HG03558 (cell line): Measurements from ENCODE around the gene ANAPC16.

Experiments used
- ATAC-seq: cut with Tn5 transposase; IDR thresholded peaks from one replicate; pipeline ENCODE4 v1.9.1; 2021; ENCODE audit warnings: moderate number of reproducible peaks; ENCODE audit not compliant: unreplicated experiment; ENCODE audit errors: extremely low read depth

The ANAPC16 gene

DNA sequence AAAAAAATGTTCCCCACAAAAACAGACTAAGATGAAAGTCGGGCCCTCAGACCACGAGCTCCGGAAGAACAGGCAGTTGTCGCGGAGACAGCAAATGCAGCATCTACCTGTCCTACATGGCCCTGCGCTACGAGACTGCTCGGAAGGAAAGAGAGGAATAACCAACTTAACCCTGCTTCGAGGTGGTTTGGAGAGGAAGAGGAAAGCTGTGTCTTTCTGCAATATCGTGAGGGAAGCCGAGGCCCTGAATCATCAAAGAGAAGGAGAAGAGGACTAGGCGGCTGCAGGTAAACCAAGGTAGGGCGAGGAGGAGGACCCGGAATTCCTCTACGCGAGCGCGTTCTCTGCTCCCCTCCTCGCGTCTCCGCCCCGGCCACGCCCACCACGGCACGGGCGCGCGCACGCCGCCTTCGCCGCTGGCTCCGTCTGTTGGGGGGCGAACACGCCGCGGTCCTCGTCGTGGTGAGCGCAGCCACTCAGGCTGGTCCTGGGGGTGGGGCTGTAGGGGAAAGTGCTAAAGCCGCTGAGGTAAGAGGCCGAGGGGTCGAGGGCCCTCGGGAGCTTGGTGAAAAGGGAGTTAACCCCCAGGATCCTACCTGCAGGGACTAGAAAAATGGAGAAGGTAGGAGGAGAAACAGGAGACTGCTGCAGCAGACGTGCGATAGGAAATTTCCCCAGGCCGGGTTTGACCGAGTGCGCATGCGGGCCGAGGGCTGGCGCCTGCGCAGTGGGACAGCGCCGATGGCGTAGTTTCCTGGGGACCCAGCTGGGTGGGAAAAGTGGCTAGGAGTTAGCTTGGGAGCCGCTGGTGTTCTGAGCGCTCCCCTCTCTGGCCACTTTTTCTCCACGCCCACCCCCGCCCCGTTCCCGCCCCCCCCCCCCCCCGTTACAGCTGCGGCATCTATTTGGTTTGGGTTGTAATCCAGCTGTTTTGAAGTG, at the start of gene ANAPC16, which contains the start of gene ASCC1:
ANAPC16 (plus strand) TSS at position 402 of the 939 bp plus-strand sequence. CDS start 7,903 bp downstream, outside the sequence.
ASCC1 (minus strand) TSS at position 666 of the 939 bp plus-strand sequence. CDS start 2,978 bp downstream, outside the sequence.
- no peak for ATAC-seq

GRCh38 chr10:72167118-72167517, 48.7 kb upstream of the ANAPC16 start:
- ATAC-seq = no peak

DNA sequence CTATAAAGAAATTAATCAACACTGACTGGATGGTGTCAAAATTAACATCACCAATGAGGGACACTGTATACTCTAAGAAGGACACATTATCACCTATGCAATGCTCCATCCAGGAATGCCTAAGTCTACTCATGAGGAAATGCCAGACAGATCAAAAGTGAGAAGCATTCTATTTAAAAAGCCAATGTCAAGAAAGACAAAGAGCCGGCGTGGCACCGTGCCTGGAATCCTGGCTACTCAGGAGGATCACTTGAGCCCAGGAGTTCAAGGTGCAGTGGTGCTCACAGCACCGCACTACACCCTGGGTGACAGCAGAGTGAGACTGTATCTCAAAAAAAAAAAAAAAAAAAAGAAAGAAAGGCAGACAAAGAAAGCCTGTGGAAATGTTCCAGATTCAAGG, 45.5 kb upstream of the ANAPC16 start:
- ATAC-seq = no peak

DNA sequence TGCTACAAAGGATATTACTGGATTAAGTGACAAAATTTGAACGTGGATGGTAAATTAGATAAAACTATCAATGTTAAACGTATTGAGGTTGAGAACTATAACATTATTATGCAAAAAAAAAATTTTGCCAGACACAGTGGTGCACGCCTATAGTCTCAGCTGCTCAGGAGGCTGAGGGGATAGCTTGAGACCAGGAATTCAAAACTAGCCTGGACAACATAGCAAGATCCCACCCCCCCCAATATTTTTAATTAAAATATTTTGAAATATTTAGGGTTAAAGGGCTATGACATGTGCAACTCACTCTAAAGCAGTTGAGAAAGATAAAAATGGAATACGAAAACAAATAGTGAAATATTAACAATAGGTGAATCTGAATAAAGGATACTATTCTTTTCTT, 45.1 kb upstream of the ANAPC16 start:
- ATAC-seq = no peak

DNA sequence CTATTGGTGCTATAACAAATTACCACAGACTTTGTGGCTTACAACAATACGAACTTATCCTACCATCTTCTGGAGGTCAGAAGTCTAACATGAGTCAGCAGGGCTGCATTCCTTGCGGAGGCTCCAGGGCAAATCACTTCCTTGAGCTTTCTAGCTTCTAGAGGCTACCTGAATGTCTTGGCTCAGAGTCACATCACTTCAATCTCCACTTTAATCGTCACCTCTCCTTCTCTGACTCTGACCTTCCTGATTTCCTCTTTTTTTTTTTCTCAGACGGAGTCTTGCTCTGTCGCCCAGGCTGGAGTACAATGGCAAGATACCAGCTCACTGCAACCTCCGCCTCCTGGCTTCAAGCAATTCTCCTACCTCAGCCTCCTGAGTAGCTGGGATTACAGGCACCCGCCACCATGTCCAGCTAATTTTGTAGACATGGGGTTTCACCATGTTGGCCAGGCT, 44.6 kb upstream of the ANAPC16 start:
- ATAC-seq = no peak

DNA sequence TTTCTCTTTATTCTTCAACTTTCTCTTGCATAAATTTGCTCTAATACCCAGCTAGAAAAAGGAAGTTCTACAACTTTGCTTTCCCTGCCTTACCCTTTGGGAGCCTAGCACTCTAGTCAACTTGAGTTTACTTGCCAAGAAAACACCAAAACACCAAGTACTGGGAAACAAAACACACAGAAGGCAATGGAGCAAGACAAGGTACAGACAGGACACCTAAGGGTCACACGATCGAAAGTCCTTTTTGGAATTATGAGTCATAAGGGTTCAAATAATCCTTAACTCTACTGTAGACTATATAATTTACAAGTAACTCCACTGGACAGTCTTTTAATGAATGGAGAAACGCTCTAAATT, 42.6 kb upstream of the ANAPC16 start:
- ATAC-seq = no peak

- ATAC-seq = no peak
These were observed 42.1 kb upstream of the ANAPC16 start for GRCh38 chr10:72173619-72174296.

DNA sequence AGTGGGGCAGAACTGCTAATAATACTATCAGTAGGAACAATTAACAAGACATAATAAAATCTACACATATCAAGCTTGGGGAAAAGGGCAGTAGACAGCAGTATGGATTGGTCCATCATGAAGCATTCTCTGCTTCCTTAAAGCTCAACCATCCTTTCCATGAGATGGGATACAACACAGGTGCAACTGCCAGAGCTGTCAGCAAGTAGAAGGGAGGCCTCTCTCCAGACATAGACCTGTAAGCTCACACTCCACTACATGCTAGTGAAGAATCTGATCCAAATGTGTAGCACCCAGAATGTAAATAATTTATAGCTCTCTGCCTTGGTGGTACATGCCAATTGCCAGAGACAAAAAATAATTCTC, 41.5 kb upstream of the ANAPC16 start:
- no peak for ATAC-seq

DNA sequence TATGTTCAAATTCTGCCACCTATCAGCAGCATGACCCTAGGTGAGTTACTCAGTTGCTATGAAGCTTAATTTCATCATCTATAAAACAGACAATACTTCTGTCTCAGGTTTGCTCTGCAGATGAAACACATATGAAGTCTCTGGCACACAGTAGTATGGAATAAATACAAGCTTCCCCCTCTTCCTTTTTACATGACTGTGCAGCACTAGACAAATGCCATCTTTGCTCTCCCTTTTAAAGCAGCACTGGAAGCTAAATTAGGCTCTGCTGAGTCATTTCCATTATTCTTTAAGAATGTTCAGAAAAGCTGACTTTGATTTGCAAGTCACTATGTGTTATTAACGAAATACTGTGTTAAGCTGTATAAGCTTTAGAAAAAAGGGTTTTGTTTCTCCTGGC, 40.7 kb upstream of the ANAPC16 start:
- ATAC-seq = no peak

GRCh38 chr10:72176701-72177100, 39.1 kb upstream of the ANAPC16 start:
- no peak for ATAC-seq

GRCh38 chr10:72177454-72177853, 38.4 kb upstream of the ANAPC16 start:
- no peak for ATAC-seq

GRCh38 chr10:72184156-72184555, 31.7 kb upstream of the ANAPC16 start:
- no peak for ATAC-seq

GRCh38 chr10:72186258-72186981, 29.4 kb upstream of the ANAPC16 start:
- ATAC-seq = no peak

DNA sequence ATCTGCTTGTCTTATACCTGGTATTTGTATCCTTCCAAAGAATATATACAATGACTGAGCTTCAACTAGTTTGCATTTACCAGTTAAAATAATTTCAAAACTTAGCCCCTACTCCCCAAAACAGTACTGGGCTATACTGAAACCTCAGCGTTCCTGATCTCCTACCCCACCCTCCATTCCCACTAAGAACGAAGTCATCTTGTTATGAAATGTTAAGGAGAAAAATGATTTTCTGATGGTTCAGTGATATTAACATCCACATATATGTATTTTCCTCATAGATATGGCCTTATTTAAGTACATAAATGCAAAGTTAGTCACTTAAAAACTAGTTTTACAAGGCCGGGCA, 28.9 kb upstream of the ANAPC16 start:
- no peak for ATAC-seq

DNA sequence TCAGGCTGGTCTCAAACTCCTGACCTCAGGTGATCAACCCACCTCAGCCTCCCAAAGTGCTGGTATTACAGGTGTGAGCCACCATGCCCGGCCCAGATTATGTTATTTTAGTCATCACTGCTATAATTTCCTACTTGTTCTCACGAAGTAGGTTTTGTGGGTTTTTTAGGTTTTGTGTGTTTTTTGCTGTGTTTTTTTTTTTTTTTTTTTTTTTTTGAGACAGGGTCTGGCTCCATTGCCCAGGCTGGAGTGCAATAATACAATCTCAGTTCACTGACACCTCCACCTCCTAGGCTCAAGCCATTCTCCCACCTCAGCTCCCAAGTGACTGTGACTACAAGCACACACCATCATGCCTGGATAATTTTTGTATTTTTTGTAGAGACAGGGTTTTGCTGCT, 20.9 kb upstream of the ANAPC16 start:
- ATAC-seq = no peak

- ATAC-seq = no peak
These were observed 14.9 kb upstream of the ANAPC16 start for GRCh38 chr10:72200883-72201282.

DNA sequence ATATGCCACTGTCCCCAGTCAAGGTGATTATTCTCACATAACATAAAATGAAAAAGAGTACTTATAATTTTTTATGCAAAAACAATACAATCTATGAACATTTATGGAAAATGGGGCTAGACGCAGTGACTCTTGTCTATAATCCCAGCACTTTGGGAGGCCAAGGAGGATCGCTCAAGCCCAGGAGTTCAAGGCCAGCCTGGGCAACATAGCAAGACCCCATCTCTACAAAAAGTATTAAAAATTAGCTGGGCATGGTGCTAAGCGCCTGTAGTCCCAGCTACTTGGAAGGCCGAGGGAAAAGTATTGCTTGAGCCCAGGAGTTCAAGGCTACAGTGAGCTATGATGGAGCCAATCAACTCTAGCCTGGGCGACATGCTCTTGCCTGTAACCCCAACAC, 14.5 kb upstream of the ANAPC16 start:
- ATAC-seq = no peak

DNA sequence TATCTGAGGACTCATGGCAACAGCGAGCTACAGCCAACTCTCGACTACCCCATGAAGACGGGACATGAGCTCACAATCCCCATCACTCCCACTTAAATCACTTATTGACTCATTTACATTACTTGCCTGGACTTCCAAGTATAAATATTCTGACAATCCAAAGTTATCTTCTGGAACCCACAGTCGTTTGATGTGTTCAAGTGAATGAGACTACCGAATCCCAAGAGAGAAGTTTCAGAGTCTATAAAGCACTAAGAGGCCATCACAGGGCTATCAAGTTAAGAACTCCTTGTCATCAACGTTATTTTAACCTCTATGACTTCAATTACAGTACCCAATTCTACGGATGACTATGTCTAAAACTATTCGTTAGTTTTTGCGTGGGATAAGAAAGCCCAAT, 11.5 kb upstream of the ANAPC16 start:
- ATAC-seq = no peak

- ATAC-seq = no peak
These were observed 11.1 kb upstream of the ANAPC16 start for GRCh38 chr10:72204724-72205123.

DNA sequence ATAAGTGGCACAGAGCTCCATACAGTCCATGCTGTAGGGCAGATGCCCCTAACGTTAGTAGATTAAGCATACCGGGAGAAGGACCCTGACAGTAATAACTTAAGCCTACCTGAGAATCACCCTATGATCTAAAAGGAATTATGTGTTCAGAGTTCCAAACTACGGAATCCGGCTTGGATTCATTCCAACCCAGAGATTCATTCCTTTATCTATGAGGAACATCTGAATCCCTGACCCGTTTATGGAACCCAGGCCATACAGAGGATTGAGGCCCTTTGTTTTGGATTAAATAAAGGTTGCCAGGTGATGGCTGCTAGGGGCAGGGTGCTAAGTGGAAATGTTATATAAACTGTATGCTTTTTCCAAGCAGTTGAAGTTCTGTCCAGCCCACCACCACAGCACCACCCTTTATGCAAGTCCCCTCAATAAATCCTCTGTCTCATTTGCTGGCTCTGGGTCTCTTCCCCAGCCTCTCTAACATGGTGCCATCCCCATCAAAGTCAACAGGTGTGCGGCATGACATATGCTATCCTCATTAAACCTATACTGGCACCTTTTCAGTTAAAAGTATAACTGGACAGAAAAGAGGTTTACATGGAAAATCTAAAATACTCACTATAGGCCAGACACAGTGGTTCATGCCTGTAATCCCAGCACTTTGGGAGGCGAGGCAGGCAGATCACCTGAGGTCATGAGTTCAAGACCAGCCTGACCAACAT, 9.1 kb upstream of the ANAPC16 start:
- no peak for ATAC-seq
